NCI-H2227 (cell line): ENCODE results near the gene PLEKHO1.
"Not testable (repeated sequence)": the region's sequence is repeated elsewhere in the genome, so short reads cannot be mapped to it uniquely, and the experiment has no call there.

Experiments
- DNase-seq: peaks from one replicate; lab custom pipeline; 2025; ENCODE audit not compliant: unreplicated experiment; lab: John Stamatoyannopoulos, UW

PLEKHO1 gene

GRCh38 chr1:150149271-150150132 is at the start of gene PLEKHO1:
Gene PLEKHO1, plus strand, starts transcription at chr1:150149916. Its CDS starts 342 bp downstream, at chr1:150150258.
- DNase-seq: peak; percentile 76

- DNase-seq: no peak
Measured at GRCh38 chr1:150102986-150103385, 46.7 kb upstream of the PLEKHO1 start.

- no peak for DNase-seq
Measured at GRCh38 chr1:150106341-150106740, 43.4 kb upstream of the PLEKHO1 start.

GRCh38 chr1:150109586-150109985 is 40.1 kb upstream of the PLEKHO1 start:
- DNase-seq: no peak

- no peak for DNase-seq
Measured at GRCh38 chr1:150110116-150110515, 39.6 kb upstream of the PLEKHO1 start.

GRCh38 chr1:150111670-150112069 is 38.0 kb upstream of the PLEKHO1 start:
- DNase-seq: no peak

GRCh38 chr1:150115121-150115520 is 34.6 kb upstream of the PLEKHO1 start:
- DNase-seq: no peak

GRCh38 chr1:150118716-150119115 is 31.0 kb upstream of the PLEKHO1 start:
- no peak for DNase-seq

- no peak for DNase-seq
Measured at GRCh38 chr1:150121236-150121862, 28.4 kb upstream of the PLEKHO1 start.

GRCh38 chr1:150126811-150127210 is 22.9 kb upstream of the PLEKHO1 start:
- DNase-seq: no peak

- DNase-seq: no peak
Measured at GRCh38 chr1:150127464-150127863, 22.3 kb upstream of the PLEKHO1 start.

- DNase-seq: no peak
Measured at GRCh38 chr1:150127868-150128267, 21.8 kb upstream of the PLEKHO1 start.

GRCh38 chr1:150132372-150132771 is 17.3 kb upstream of the PLEKHO1 start:
- no peak for DNase-seq

GRCh38 chr1:150134537-150134936 is 15.2 kb upstream of the PLEKHO1 start:
- DNase-seq: no peak

- not testable (repeated sequence) for DNase-seq
Measured at GRCh38 chr1:150135400-150135799, 14.3 kb upstream of the PLEKHO1 start.

GRCh38 chr1:150138044-150138443 is 11.7 kb upstream of the PLEKHO1 start:
- no peak for DNase-seq

GRCh38 chr1:150141452-150141851 is 8.3 kb upstream of the PLEKHO1 start:
- no peak for DNase-seq

- DNase-seq: no peak
Measured at GRCh38 chr1:150142083-150142482, 7.6 kb upstream of the PLEKHO1 start.

GRCh38 chr1:150144606-150145005 is 5.1 kb upstream of the PLEKHO1 start:
- DNase-seq: no peak

- not testable (repeated sequence) for DNase-seq
Measured at GRCh38 chr1:150146016-150146415, 3.7 kb upstream of the PLEKHO1 start.

- DNase-seq: no peak
Measured at GRCh38 chr1:150146849-150147542, 2.7 kb upstream of the PLEKHO1 start.

GRCh38 chr1:150148837-150149270 is 862 bp upstream of the PLEKHO1 start:
- DNase-seq: peak; percentile 56
